Measurements from ENCODE around the gene CHCHD5.
"Not testable (repeated sequence)": the region's sequence is repeated elsewhere in the genome, so short reads cannot be mapped to it uniquely, and the experiment has no call there.

Gene CHCHD5

DNA sequence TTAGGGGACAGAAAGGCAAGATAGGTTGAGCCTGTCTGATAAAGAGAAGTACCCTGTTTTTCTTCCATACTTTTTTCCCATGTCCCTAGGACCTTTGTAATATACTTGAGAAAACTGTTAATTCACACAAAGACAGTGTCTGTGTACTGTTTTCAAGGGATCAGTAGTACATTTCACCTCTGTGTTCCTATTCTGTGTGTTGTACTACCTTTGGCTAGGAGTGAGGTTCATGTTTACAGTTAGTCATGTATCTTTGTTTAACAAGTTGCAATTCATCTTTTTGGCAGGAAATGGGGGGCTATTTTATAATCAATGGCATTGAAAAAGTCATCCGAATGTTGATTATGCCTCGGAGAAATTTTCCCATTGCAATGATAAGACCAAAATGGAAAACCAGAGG lies 35.4 kb upstream of the CHCHD5 start:
- no peak overlapping the region for H3K27ac ChIP-seq (ENCODE audit: low read depth in 2 of 2, low read length in 2 of 2)
- no peaks in the 10 kb centered on the region for H3K27me3 ChIP-seq (ENCODE audit: control insufficient read depth in 2 of 2, insufficient read depth in 2 of 2, low read length in 2 of 2)
- H3K9ac ChIP-seq (ENCODE audit: low read depth in 1 of 2, low read length in 2 of 2): no peak overlapping the region
- no peaks in the 10 kb centered on the region for H3K4me1 ChIP-seq (ENCODE audit: control insufficient read depth in 2 of 2, insufficient read depth in 2 of 2, low read length in 2 of 2)
- H3K9me3 ChIP-seq (ENCODE audit: control insufficient read depth in 2 of 2, low read length in 2 of 2): no peaks in the 10 kb centered on the region
- no peak overlapping the region for H3K4me3 ChIP-seq (ENCODE audit: low read length in 2 of 2)
- H3K36me3 ChIP-seq (ENCODE audit: control insufficient read depth in 2 of 2, insufficient read depth in 2 of 2, low read length in 2 of 2): peaks cover 53 to 61% of the 10 kb centered on the region in 2 donors

- Histone ChIP-seq H3K4me1 (ENCODE audit: control insufficient read depth in 2 of 2, insufficient read depth in 2 of 2, low read length in 2 of 2) (no peaks in the 10 kb centered on the region), H3K27ac (ENCODE audit: low read depth in 2 of 2, low read length in 2 of 2) (no peak overlapping the region), H3K27me3 (ENCODE audit: control insufficient read depth in 2 of 2, insufficient read depth in 2 of 2, low read length in 2 of 2) (no peaks in the 10 kb centered on the region), H3K9me3 (ENCODE audit: control insufficient read depth in 2 of 2, low read length in 2 of 2) (no peaks in the 10 kb centered on the region), H3K36me3 (ENCODE audit: control insufficient read depth in 2 of 2, insufficient read depth in 2 of 2, low read length in 2 of 2) (peaks cover 45 to 70% of the 10 kb centered on the region in 2 donors), H3K9ac (ENCODE audit: low read depth in 1 of 2, low read length in 2 of 2) (no peak overlapping the region), H3K4me3 (ENCODE audit: low read length in 2 of 2) (no peak overlapping the region)
Measured at GRCh38 chr2:112566104-112566503, 18.3 kb upstream of the CHCHD5 start.

GRCh38 chr2:112566508-112566907 lies 17.9 kb upstream of the CHCHD5 start:
- H3K4me3 ChIP-seq (ENCODE audit: low read length in 2 of 2); H3K9ac ChIP-seq (ENCODE audit: low read depth in 1 of 2, low read length in 2 of 2); H3K27me3 ChIP-seq (ENCODE audit: control insufficient read depth in 2 of 2, insufficient read depth in 2 of 2, low read length in 2 of 2); H3K4me1 ChIP-seq (ENCODE audit: control insufficient read depth in 2 of 2, insufficient read depth in 2 of 2, low read length in 2 of 2); H3K9me3 ChIP-seq (ENCODE audit: control insufficient read depth in 2 of 2, low read length in 2 of 2); H3K27ac ChIP-seq (ENCODE audit: low read depth in 2 of 2, low read length in 2 of 2): not testable (repeated sequence)
- H3K36me3 ChIP-seq (ENCODE audit: control insufficient read depth in 2 of 2, insufficient read depth in 2 of 2, low read length in 2 of 2): peaks cover 46 to 70% of the 10 kb centered on the region in 2 donors

DNA sequence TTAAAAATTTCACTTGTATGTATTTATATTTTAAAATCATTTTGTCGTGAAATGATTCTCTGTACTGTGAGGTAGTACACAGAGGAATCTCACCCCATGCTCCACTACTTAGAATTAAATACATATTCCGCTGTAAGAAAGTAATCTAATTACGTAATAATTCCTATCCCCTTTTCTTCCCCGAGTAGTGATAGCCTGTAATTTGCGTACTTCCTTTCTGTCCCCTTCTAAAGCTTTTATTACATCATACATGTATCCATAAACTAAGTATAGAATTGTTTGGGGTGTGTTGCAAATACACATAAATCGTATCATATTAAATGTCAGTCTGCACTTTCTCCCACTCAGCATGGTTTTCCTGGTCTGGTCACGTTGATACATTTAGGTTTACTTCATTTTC lies 12.4 kb upstream of the CHCHD5 start:
- no peak overlapping the region for H3K9ac ChIP-seq (ENCODE audit: low read depth in 1 of 2, low read length in 2 of 2)
- H3K27me3 ChIP-seq (ENCODE audit: control insufficient read depth in 2 of 2, insufficient read depth in 2 of 2, low read length in 2 of 2): no peaks in the 10 kb centered on the region
- H3K4me3 ChIP-seq (ENCODE audit: low read length in 2 of 2): no peak overlapping the region
- no peaks in the 10 kb centered on the region for H3K4me1 ChIP-seq (ENCODE audit: control insufficient read depth in 2 of 2, insufficient read depth in 2 of 2, low read length in 2 of 2)
- H3K36me3 ChIP-seq (ENCODE audit: control insufficient read depth in 2 of 2, insufficient read depth in 2 of 2, low read length in 2 of 2): peaks cover 66 to 73% of the 10 kb centered on the region in 2 donors
- H3K27ac ChIP-seq (ENCODE audit: low read depth in 2 of 2, low read length in 2 of 2): no peak overlapping the region
- H3K9me3 ChIP-seq (ENCODE audit: control insufficient read depth in 2 of 2, low read length in 2 of 2): no peaks in the 10 kb centered on the region

- H3K9me3 ChIP-seq (ENCODE audit: control insufficient read depth in 2 of 2, low read length in 2 of 2): no peaks in the 10 kb centered on the region
- H3K27ac ChIP-seq (ENCODE audit: low read depth in 2 of 2, low read length in 2 of 2): no peak overlapping the region
- H3K4me1 ChIP-seq (ENCODE audit: control insufficient read depth in 2 of 2, insufficient read depth in 2 of 2, low read length in 2 of 2): no peaks in the 10 kb centered on the region
- no peak overlapping the region for H3K9ac ChIP-seq (ENCODE audit: low read depth in 1 of 2, low read length in 2 of 2)
- H3K36me3 ChIP-seq (ENCODE audit: control insufficient read depth in 2 of 2, insufficient read depth in 2 of 2, low read length in 2 of 2): peaks cover 24 to 29% of the 10 kb centered on the region in 2 donors
- H3K27me3 ChIP-seq (ENCODE audit: control insufficient read depth in 2 of 2, insufficient read depth in 2 of 2, low read length in 2 of 2): no peaks in the 10 kb centered on the region
- H3K4me3 ChIP-seq (ENCODE audit: low read length in 2 of 2): no peak overlapping the region
Measured at GRCh38 chr2:112577756-112578155, 6.7 kb upstream of the CHCHD5 start.

- Histone ChIP-seq H3K27ac (ENCODE audit: low read depth in 2 of 2, low read length in 2 of 2) (no peak overlapping the region), H3K36me3 (ENCODE audit: control insufficient read depth in 2 of 2, insufficient read depth in 2 of 2, low read length in 2 of 2) (peaks cover 12 to 17% of the 10 kb centered on the region in 2 donors), H3K4me3 (ENCODE audit: low read length in 2 of 2) (no peak overlapping the region), H3K9me3 (ENCODE audit: control insufficient read depth in 2 of 2, low read length in 2 of 2) (no peaks in the 10 kb centered on the region), H3K9ac (ENCODE audit: low read depth in 1 of 2, low read length in 2 of 2) (no peak overlapping the region), H3K4me1 (ENCODE audit: control insufficient read depth in 2 of 2, insufficient read depth in 2 of 2, low read length in 2 of 2) (peaks cover 5 to 6% of the 10 kb centered on the region in 2 donors), H3K27me3 (ENCODE audit: control insufficient read depth in 2 of 2, insufficient read depth in 2 of 2, low read length in 2 of 2) (no peaks in the 10 kb centered on the region)
Measured at GRCh38 chr2:112579241-112579640, 5.2 kb upstream of the CHCHD5 start.

GRCh38 chr2:112580084-112580483 lies 4.3 kb upstream of the CHCHD5 start:
- Histone ChIP-seq H3K4me1 (ENCODE audit: control insufficient read depth in 2 of 2, insufficient read depth in 2 of 2, low read length in 2 of 2) (peaks cover 8 to 11% of the 10 kb centered on the region in 2 donors), H3K27ac (ENCODE audit: low read depth in 2 of 2, low read length in 2 of 2) (no peak overlapping the region), H3K9ac (ENCODE audit: low read depth in 1 of 2, low read length in 2 of 2) (no peak overlapping the region), H3K4me3 (ENCODE audit: low read length in 2 of 2) (no peak overlapping the region), H3K9me3 (ENCODE audit: control insufficient read depth in 2 of 2, low read length in 2 of 2) (no peaks in the 10 kb centered on the region), H3K36me3 (ENCODE audit: control insufficient read depth in 2 of 2, insufficient read depth in 2 of 2, low read length in 2 of 2) (peaks cover 6 to 10% of the 10 kb centered on the region in 2 donors), H3K27me3 (ENCODE audit: control insufficient read depth in 2 of 2, insufficient read depth in 2 of 2, low read length in 2 of 2) (no peaks in the 10 kb centered on the region)

DNA sequence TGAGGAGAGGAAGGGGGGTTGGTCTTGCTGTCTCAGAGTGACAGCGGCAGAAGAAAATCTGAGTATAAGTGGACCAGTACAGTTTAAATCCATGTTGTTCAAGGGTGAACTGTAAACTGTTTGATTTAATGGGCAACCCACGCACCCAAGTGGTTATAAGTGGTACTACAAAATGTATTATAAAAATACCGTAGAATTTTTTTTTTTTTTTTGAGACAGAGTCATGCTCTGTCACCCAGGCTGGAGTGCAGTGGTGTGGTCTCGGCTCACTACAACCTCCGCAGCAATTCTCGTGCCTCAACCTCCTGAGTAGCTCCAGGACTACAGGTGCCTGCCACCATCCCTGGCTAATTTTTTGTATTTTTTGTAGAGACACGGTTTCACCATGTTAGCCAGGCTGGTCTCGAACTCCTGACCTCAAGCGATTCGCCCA lies 2.1 kb upstream of the CHCHD5 start:
- H3K9ac ChIP-seq (ENCODE audit: low read depth in 1 of 2, low read length in 2 of 2): no peak overlapping the region
- H3K4me3 ChIP-seq (ENCODE audit: low read length in 2 of 2): no peak overlapping the region
- H3K36me3 ChIP-seq (ENCODE audit: control insufficient read depth in 2 of 2, insufficient read depth in 2 of 2, low read length in 2 of 2): peaks cover 2 to 6% of the 10 kb centered on the region in 2 donors
- H3K27me3 ChIP-seq (ENCODE audit: control insufficient read depth in 2 of 2, insufficient read depth in 2 of 2, low read length in 2 of 2): no peaks in the 10 kb centered on the region
- no peaks in the 10 kb centered on the region for H3K9me3 ChIP-seq (ENCODE audit: control insufficient read depth in 2 of 2, low read length in 2 of 2)
- peaks cover 11 to 16% of the 10 kb centered on the region in 2 donors for H3K4me1 ChIP-seq (ENCODE audit: control insufficient read depth in 2 of 2, insufficient read depth in 2 of 2, low read length in 2 of 2)
- no peak overlapping the region for H3K27ac ChIP-seq (ENCODE audit: low read depth in 2 of 2, low read length in 2 of 2)

DNA sequence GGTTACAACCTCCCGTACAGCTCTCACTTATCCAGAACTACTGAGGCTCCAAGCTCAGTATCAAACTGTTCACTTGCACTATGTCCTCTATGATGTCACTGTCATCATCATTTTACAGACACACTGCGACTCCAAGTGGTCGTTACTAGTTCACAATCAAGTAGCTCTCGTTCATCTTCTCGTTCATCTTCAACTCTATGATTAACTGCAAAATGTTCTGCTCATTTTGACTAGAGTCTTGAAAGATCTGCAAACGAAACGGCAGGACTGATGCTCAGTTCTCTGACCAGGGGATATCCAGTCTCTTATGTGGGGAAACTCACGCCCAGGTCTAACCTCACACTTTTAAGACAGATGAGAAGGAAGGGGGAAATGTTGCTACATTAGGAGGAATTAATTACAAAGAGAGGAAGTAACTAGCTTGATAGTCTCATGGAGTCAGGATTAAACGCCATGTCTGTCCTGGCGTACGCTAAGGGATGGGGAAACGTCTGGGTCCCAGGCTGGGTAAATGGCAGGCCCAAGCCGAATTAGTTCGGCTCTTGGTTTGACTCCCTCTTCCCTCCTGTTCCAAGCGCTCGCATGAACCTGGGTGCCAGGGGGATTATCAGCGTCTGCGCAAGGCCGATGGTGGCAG lies 794 bp upstream of the CHCHD5 start:
- H3K9ac ChIP-seq (ENCODE audit: low read depth in 1 of 2, low read length in 2 of 2): peak overlapping the region; percentile 76 to 92
- peak overlapping the region; percentile 94 to 96 for H3K27ac ChIP-seq (ENCODE audit: low read depth in 2 of 2, low read length in 2 of 2)
- H3K4me1 ChIP-seq (ENCODE audit: control insufficient read depth in 2 of 2, insufficient read depth in 2 of 2, low read length in 2 of 2): peaks cover 11 to 16% of the 10 kb centered on the region in 2 donors
- H3K4me3 ChIP-seq (ENCODE audit: low read length in 2 of 2): peak overlapping the region; percentile 79 to 99
- no peaks in the 10 kb centered on the region for H3K9me3 ChIP-seq (ENCODE audit: control insufficient read depth in 2 of 2, low read length in 2 of 2)
- H3K36me3 ChIP-seq (ENCODE audit: control insufficient read depth in 2 of 2, insufficient read depth in 2 of 2, low read length in 2 of 2): peaks cover 2 to 10% of the 10 kb centered on the region in 2 donors
- no peaks in the 10 kb centered on the region for H3K27me3 ChIP-seq (ENCODE audit: control insufficient read depth in 2 of 2, insufficient read depth in 2 of 2, low read length in 2 of 2)

- Histone ChIP-seq H3K27me3 (ENCODE audit: control insufficient read depth in 2 of 2, insufficient read depth in 2 of 2, low read length in 2 of 2) (no peaks in the 10 kb centered on the region), H3K9me3 (ENCODE audit: control insufficient read depth in 2 of 2, low read length in 2 of 2) (no peaks in the 10 kb centered on the region), H3K4me1 (ENCODE audit: control insufficient read depth in 2 of 2, insufficient read depth in 2 of 2, low read length in 2 of 2) (peaks cover 11 to 16% of the 10 kb centered on the region in 2 donors), H3K9ac (ENCODE audit: low read depth in 1 of 2, low read length in 2 of 2) (peak overlapping the region; percentile 76 to 92), H3K36me3 (ENCODE audit: control insufficient read depth in 2 of 2, insufficient read depth in 2 of 2, low read length in 2 of 2) (peaks cover 2 to 14% of the 10 kb centered on the region in 2 donors), H3K4me3 (ENCODE audit: low read length in 2 of 2) (peak overlapping the region; percentile 79 to 99), H3K27ac (ENCODE audit: low read depth in 2 of 2, low read length in 2 of 2) (peak overlapping the region; percentile 94 to 96)
Measured at GRCh38 chr2:112584891-112585250, 462 bp downstream of the CHCHD5 start.

Measured in mucosa of rectum (tissue), 2 donors.